Measurements from ENCODE around the gene EPDR1.
"Not testable (repeated sequence)": the region's sequence is repeated elsewhere in the genome, so short reads cannot be mapped to it uniquely, and the experiment has no call there.

EPDR1 gene

DNA sequence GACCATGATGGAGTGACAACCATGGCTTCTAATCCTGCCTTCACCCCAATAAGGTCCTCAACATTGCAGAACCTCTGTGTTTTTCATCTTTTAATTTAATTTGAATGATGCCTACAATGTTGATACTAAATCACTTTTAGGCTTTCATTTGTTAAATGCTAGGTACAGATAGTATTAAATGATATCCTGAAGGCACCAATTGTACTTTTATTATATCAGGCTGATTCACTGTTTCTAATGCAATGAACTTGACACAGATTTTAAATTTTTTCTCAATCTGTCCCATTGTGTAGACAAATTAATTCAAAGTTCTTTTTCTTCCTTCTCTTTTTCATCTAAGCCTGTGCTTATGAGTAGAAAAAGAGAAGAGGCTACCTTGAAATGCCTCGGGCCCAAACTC is 5.2 kb downstream of the EPDR1 start:
- no peak for DNase-seq (ENCODE audit: low read depth, low spot score)
- H3K4me3 ChIP-seq (ENCODE audit: low read length), result no peak overlapping the region

DNA sequence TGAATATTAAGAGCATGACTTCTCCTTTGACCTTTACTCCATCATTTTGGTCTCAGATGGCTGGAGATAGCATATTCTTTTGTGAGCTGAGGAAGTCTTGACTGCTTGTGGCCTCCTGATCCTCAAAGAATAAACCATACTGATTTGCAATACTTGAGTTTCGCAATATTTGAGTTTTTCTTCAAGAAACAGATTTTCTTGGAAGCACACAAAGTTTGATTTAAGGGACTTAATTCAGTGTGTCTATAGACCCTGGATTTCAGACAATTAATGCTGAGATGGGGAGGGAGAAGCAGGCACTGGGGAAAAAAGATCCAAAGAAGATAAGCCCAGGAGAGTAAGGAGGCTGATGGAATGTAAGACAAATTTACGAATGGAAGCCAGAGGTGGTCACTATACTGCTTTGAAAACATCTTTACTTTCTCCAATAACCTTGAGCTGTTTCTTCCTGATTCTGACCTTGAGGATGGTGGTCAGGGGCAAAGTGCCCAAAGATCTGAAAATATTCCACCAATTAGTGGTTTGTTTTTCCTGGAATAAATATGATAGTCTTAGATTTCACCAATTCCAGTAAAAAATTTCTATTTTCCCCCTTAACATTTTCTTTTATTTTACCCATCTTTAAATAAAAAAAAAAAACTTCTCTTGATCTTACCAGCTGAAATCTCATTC is 7.5 kb downstream of the EPDR1 start:
- no peak overlapping the region for H3K4me3 ChIP-seq (ENCODE audit: low read length)
- DNase-seq (ENCODE audit: low read depth, low spot score), result no peak

DNA sequence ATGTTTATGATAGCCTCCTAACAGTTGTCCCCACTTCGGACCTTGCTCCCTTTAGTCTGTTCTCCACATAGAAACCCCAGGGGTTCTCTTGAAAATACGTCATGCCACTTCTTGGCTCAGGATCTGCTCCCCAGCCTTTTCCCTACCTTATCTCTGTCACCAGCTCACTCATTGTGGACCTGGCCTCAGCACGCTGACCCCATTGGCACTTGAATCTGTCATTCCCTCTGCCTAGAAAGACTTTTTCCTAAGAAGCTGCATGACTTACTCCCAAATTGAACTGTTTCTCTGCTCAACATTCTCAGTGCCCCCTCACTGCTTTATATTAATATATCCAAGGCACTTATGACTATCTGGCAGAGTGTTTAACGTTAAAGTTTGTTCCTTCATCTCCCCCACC is 8.4 kb downstream of the EPDR1 start:
- no peak overlapping the region for H3K4me3 ChIP-seq (ENCODE audit: low read length)
- no peak for DNase-seq (ENCODE audit: low read depth, low spot score)

DNA sequence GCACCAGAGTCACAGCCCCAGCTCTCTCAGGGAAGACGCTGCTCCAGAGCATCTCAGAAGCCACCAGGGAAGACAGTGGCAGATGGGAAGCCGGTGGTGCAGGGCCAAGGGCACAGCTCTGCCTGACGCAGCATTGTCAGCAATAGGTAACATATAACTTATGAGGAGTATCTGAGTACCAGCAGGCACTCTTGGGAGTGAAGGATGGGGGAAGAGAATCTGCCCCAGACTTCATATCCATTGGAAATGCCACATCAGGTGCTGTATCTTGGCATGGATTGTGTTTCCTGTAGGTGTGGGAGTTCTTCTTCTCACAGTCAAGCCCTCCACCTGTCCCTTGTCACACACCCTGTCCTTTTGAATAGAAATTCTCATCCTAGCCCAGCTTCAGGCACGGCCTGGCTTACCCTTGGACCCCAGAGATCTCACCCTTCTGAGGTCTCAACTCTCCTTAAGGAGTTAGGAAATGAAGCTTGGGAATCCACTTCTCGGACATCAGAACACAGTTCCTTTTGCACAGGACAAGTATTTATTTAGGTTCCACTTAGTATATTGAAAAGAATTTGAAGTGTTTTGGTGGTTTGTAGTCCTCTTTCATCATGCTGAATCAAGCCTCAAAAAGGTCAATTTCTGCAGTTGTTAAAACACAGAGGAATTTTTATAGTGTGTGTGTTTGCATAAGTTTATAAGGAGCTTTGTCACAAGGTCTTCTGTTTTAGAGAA is 9.9 kb downstream of the EPDR1 start:
- no peak for DNase-seq (ENCODE audit: low read depth, low spot score)
- no peak overlapping the region for H3K4me3 ChIP-seq (ENCODE audit: low read length)

DNA sequence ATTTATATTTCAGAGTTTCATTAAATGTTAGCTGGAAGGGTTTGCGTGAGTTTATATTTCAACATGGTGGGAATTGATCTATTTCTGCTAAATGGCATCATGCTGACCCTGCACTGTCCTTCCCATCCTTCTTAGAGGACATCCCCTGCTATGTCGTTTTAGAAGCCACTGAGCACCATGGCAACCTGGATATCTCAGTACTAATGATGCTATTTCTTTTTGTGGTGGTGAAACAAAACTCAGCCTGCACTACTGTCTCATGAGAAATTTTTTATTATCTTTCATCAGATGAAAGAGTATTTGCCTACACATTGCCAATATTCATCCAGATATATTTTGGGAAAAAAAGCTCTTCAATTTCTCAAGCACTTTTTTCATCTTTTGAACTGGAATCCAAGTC is 12.1 kb downstream of the EPDR1 start:
- DNase-seq (ENCODE audit: low read depth, low spot score), result no peak
- no peak overlapping the region for H3K4me3 ChIP-seq (ENCODE audit: low read length)

GRCh38 chr7:37933018-37933566 is 12.7 kb downstream of the EPDR1 start:
- no peak for DNase-seq (ENCODE audit: low read depth, low spot score)
- no peak overlapping the region for H3K4me3 ChIP-seq (ENCODE audit: low read length)

GRCh38 chr7:37942934-37943610 is 22.6 kb downstream of the EPDR1 start:
- no peak for DNase-seq (ENCODE audit: low read depth, low spot score)

GRCh38 chr7:37943905-37944736 is 23.7 kb downstream of the EPDR1 start:
- DNase-seq (ENCODE audit: low read depth, low spot score), result no peak
- no peak overlapping the region for H3K4me3 ChIP-seq (ENCODE audit: low read length)

More at GRCh38 chr7:37942934-37943610, 22.6 kb downstream of the EPDR1 start:
- H3K4me3 ChIP-seq (ENCODE audit: low read length), result no peak overlapping the region

GRCh38 chr7:37944737-37945054 is 24.3 kb downstream of the EPDR1 start:
- DNase-seq (ENCODE audit: low read depth, low spot score), result no peak
- H3K4me3 ChIP-seq (ENCODE audit: low read length), result no peak overlapping the region

DNA sequence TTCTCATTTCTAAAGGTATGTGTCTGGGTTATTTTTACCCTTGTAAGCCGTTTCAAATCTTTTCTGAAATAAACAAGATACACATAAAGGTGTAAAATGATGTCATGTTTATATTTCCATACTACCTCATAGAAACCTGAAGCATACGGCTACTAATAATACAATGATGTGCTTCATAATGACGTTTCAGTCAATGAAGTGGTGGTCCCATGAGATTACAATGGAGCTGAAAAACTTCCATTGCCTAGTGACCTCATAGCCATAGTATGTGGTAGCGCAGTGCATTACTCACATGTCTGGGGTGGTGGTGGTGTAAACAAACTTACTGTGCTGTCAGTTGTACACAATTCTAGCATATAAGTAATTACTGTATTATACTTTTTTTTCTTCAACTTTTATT is 24.9 kb downstream of the EPDR1 start:
- DNase-seq (ENCODE audit: low read depth, low spot score), result no peak
- H3K4me3 ChIP-seq (ENCODE audit: low read length), result no peak overlapping the region

DNA sequence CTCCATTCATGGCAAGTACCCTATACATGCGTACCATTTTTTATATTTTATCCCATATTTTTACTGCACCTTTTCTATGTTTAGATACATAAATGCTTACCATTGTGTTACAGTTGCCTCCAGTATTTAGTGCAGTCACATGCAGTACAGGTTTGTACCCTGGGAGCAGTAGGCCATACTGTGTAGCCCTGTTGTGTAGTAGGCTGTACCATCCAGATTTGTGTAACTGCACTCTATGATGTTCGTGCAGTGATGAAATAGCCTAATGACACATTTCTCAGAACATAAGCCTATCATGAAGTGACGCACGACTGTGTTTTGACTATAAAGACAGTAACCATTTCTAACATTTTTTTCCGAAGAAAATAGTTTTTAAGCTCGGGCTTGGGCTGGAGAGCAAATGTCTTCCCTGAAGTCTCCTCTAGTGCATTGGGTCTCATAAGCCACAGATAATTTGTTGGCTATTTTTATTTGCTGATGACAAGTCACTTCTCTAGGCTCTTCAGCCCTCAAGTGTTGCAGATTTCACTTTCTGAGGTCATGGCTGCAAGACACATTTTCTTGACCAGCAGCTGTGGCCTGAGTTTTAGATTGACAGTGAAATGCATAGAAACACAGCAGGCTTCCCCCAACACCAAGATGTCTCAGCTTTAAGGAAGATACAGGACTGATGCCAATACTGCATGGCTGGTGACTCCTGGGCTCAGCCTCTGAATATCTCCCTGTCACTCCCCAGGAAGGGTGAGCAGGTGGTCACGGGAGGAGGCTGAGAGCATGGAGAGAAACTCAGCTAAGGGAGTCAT is 26.9 kb downstream of the EPDR1 start:
- H3K4me3 ChIP-seq (ENCODE audit: low read length), result no peak overlapping the region
- DNase-seq (ENCODE audit: low read depth, low spot score), result no peak

DNA sequence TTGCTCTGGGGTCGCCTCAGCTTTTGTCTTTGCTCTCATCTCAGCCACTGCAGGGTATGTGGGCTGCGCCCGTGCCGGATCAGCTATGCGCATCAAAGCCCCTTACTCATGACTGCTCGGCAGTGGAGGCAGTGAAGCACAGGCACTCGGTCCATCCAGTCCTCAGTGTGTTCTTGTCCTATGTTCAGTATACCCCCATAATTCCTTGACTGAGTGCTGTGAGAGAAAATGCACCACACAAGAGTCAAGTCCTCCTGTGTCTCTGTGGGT is 27.4 kb downstream of the EPDR1 start:
- H3K4me3 ChIP-seq (ENCODE audit: low read length), result no peak overlapping the region
- no peak for DNase-seq (ENCODE audit: low read depth, low spot score)

GRCh38 chr7:37952240-37952639 is 31.8 kb downstream of the EPDR1 start:
- H3K4me3 ChIP-seq (ENCODE audit: low read length), result no peak overlapping the region
- DNase-seq (ENCODE audit: low read depth, low spot score), result peak; percentile 23

GRCh38 chr7:37954217-37954616 is 33.8 kb downstream of the EPDR1 start:
- not testable (repeated sequence) for DNase-seq (ENCODE audit: low read depth, low spot score); H3K4me3 ChIP-seq (ENCODE audit: low read length)

DNA sequence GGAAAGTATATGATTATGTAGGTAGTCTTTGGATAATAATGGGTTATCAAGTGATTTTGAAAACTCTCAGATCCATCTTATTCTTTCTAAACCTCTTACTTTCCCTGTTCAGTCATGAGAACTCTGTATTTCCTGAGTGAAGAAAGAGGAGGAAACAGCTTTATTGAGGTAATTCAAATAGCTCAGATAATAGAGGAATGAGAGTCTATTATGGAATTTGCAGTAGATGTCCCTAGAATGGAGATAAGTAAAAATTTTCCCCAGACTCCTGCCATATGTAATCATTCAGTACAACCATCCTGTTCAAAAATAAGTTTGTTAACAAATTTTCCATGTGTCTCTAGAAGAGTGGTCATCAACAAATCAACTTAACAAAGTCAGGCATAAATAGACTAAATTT is 36.4 kb downstream of the EPDR1 start:
- DNase-seq (ENCODE audit: low read depth, low spot score), result no peak
- no peak overlapping the region for H3K4me3 ChIP-seq (ENCODE audit: low read length)

- DNase-seq (ENCODE audit: low read depth, low spot score), result no peak
- no peak overlapping the region for H3K4me3 ChIP-seq (ENCODE audit: low read length)
These were observed 37.0 kb downstream of the EPDR1 start for GRCh38 chr7:37957221-37957970.

DNA sequence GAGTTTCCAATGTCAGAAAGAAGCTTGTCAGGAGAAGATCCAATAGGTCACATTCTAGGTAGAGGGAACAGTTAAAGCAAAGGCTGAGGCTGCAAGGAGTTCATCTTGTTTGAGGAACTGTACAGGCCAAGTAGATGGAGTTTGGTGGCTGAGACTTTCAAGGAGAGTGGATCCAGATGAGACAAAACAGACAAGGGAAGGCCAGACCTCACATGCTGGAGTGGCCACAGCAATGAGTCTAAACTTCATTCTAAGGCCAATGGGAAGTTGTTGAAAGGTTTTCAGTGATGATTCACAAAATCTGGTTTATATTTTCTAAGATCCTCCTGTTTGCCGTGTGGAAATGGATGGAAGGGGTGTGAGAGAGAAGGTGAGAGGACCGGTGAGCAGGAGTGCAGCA is 40.0 kb downstream of the EPDR1 start:
- H3K4me3 ChIP-seq (ENCODE audit: low read length), result no peak overlapping the region
- no peak for DNase-seq (ENCODE audit: low read depth, low spot score)

DNA sequence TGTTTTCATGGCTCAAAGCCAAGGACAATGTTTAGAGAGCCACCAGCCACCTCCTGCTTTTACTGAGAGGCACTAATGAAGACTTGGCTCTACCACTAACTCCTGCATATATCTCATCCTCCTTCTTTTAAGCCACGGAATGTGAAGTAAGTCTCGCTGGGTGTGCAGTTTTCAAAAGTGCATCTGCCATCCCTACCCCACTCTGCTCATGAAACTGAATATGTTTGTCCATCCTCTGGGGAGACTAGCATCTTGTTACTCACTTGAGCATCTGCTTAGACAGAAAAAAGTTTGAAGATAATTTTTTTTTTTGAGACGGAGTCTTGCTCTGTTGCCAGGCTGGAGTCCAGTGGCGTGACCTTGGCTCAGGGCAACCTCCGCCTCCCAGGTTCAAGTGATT is 40.8 kb downstream of the EPDR1 start:
- H3K4me3 ChIP-seq (ENCODE audit: low read length), result no peak overlapping the region
- DNase-seq (ENCODE audit: low read depth, low spot score), result no peak
